NCI-H2196 (cell line): ENCODE data around the gene IL31.
A peak's percentile ranks its signal among the peaks of the same experiment; 100 is the strongest.
"Not testable (repeated sequence)": the region's sequence is repeated elsewhere in the genome, so short reads cannot be mapped to it uniquely, and the experiment has no call there.

Source experiments
- DNase-seq: peaks from one replicate; lab custom pipeline; 2025; ENCODE audit not compliant: unreplicated experiment; lab: John Stamatoyannopoulos, UW

The IL31 gene

DNA sequence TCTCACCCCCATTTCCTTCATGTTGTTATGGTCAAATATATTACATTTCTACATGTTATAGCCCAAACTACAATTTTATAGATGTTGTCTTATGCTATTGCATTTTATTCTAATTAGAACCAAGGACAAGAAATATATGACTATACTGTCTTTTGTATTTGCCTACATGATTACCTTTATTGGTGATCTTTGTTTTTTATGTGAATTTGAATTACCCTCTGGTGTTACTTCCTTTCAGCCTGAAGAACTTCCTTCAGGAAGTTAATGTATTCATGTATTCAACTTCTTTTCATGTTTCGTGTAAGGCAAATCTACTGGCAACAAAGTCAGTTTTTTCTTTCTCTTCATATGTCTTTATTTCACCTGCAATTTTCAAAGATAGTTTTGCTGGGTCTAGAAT, 20.8 kb upstream of the IL31 start:
- no peak for DNase-seq

DNA sequence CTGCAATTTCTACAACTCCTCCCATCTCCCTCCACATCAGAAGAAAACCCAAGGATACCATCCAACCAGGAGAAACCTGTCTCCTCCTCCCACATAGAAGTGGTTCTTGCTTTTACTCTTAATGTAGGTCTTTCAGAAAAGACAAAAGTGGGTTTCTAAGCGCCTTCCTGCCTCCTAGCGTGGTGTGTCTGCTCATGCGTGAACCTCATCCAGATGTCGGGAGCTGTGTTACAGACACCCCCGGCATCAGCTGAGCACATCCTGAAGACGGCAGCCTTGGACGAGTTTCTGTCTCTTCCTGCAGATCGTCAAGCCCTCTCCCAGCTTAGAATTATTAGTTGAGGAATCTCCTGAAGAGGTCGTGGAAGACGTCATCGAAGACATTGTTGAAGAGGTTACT, 18.4 kb upstream of the IL31 start:
- no peak for DNase-seq

DNA sequence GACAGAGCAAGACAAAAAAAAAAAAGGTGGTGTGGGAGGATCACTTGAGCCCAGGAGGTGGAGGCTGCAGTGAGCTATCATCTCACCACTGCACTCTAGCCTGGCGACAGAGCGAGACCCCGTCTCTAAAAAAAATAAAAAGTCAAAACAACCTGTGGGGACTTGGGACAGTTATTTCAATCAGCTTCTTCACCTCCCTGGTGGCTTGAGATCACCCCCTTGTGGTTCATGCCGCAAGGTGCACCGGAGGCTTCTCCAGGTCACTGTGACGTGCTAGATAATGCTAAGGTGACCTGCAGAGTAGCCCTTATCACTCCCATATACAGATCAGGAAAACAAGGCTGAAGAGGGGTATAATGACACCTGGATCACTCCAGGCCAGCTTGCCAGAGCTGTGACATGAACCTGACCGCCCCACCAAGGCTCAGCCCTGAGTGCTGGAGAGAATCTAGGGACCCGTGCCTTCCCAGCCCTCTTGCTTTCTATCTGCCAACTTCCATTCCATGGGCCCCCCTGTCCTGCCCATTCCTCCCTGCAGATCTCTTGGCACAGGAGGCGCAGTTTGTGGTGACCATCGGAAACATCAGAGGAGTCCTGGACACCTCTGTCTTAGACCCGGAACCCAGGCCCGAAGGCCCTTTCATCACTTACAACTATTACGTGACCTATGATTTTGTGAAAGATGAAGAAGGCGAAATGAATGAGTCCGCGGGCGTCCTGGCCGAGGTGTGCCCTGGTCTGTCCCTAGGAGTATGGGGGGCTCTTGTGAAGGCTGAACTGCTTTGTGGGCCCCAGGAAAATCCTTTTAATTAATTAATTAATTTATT, 17.0 kb upstream of the IL31 start:
- peak; percentile 68 for DNase-seq

DNA sequence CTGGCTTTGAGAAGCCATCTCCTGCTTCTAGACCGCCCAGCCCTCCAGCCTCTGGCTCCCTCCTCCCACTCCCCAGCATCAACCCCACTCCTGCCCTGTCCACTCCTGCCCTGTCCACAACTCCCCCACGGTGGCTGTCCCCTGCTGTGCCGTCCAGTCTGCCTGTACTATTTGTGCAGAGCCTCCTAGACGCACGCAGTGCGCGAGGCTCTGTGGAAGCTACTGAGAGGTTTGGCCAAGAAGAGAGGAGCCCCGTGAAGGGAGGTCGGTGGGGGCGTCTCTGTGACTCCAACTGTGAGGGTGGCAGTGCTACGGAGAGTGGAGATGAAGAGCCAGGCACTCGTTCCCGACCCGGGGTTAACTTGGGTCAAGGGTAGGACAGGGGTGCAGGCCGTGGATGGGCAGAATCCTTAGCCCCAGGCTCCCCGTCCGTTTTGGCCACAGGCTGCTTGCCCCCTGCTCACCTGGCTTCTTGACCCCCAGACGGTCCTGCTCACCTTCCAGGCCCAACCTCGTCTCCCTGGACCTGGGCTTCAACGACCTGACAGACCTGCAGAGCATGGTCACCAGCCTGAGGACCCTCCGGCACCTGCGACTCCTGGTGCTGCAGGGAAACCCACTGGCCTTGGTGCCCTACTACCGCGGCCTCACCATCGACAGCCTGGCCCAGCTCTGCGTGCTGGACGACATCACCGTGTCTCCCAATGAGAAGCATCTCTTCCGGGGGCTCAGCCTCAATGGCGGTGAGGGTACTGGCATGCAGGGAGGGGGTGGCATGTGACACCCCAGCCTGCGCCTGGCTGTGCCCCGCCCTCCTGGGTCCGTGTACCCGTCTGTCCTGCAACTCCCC, 15.8 kb upstream of the IL31 start:
- no peak for DNase-seq

DNA sequence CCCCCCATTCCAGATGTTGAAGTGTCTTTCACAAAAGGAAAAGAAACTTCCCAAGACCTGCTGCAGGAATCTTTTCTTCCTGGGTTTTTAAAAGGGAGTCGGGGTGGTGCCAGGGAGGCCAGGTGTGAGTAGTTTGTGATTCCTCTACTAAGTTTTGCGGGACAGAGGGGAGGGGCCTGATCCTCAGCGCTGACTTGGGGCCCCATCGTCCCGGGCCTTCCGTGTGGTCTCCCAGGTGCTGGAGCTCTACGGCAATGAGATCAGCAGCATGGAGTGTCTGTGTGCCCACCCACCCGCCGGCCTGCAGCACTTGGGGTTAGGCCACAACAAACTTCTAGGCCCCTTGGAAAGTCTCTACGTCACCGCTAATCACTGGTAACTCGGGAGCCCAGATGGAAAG, 13.4 kb upstream of the IL31 start:
- no peak for DNase-seq

DNA sequence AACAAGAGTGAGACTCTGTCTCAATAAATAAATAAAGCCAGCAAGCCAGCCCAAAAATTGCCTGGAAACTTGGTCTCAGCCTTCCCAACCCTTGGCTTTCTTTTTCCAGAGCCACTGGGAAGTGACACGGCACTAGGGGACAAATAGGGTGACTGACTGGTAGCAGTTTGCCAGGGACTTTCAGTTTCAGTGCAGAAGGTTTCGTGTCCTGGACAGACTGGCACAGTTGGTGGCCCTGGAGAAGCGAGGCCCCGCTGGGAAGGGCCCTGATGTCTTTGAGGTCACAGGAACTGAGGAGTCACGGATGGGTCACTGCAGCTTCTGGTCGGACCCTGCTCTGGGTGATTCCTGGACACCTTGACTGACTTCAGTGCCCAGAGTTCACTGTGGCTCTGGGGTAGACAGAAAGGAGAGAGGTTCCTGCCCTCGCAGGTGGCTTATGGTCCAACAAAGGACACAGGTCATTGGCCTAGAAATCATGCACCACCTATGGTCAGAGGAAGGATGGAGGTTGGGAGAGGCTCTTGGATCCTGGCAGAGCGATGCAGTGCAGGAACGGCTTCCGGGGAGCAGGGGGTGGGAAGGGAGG, 11.6 kb upstream of the IL31 start:
- DNase-seq: no peak

DNA sequence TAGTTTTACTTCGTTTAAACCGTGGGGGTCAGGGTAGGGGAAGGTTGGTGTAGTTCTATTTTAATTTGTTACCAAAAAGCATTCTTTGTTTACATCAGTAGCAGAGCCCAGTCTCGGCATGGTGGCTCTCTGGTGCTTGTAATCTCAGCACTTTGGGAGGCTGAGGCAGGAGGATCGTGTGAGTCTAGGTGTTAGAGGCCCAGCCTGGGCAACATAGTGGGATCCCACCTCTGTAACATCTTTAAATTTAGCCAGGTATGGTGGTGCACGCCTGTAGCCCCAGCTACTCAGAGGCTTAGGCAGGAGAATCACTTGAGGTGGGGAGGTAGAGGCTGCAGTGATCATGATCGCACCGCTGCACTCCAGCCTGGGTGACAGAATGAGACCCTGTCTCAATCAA, 11.1 kb upstream of the IL31 start:
- DNase-seq: no peak

DNA sequence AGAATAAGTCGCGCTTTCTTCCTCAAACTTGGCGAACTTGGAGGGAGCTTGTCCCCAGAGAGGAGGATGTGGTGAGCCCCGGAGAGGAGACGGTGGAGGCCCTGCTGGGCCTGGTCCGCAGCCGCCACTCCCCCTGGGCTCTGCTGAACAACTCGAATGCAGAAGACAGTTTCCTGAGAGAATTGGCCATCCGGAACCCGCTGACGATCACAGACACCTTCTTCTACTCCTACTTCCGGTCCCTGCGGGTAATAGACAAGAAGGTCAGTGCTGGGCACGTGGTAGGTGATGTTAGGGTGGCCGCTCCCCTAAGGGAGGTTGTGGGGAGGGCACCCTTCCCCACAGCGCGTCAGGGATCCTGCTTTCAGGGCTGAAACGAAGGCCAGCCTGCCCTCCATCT, 10.5 kb upstream of the IL31 start:
- DNase-seq: no peak

DNA sequence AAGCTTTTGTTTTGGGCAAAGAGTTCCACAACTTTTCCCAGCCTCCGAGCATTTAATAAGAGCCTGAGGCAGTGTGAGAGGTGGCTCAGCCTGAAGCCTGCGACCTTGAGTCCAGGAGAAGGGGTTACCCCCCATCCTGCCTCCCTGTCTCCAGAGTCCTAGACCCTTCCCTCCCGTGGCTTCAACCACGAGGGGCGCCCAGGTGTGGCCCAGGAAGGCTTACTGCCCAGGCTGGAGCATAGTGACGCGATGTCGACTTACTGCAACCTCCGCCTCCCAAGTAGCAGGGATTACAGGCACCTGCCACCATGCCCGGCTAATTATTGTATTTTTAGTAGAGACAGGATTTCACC, 9.5 kb upstream of the IL31 start:
- DNase-seq: no peak

DNA sequence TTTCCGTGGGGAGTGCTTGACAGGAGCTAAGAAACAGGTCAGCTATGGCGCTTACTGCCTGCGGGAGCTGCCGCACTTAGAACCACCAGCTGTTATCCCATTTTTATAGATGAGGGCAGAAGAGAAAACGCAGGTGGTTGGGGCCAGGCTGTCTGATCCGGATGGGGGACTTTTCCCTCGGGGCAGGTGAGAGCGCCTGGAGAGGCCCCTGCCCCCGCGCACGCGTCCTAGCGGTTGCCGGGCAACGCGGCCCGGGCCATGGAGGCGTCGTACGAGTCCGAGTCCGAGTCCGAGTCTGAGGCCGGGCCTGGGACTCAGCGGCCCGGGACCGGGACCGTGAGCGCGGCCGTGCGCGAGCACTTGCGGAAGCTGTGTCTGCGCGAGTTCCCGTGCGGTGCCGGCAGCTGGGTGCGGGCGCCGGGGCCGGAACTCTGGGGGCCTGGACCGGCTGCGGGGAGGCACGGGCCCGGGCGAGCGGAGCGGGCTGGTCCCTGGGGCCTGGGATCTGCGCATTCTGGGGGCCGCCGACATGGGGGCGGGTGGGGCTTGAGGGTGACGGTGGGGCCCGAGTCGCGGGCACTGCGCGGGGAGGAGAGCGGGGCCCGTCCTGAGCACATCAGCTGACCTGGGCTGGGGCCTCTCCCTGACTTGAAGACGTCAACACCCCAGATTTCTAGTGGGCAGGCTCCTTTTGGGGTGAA, 9.0 kb upstream of the IL31 start, which contains the start of gene LRRC43:
TSS of gene LRRC43 (plus strand) at position 237 of the 701 bp plus-strand sequence. CDS start at position 259, 22 bp downstream.
- DNase-seq: no peak

DNA sequence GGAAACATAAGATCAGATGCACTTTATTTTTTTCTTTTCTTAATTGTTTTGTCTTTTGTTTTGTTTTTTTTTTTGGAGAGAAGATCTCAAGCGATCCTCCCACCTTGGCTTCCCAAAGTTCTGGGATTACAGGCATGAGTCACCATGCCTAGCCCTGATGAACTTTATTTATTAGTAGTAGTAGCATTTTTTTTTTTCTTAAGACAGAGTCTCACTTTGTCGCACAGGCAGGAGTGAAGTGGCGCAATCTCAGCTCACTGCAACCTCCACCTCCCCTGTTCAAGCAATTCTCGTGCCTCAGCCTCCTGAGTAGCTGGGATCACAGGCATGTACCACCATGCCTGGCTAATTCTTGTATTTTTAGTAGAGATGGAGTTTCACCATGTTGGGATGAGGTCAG, 2.5 kb upstream of the IL31 start:
- DNase-seq: not testable (repeated sequence)

DNA sequence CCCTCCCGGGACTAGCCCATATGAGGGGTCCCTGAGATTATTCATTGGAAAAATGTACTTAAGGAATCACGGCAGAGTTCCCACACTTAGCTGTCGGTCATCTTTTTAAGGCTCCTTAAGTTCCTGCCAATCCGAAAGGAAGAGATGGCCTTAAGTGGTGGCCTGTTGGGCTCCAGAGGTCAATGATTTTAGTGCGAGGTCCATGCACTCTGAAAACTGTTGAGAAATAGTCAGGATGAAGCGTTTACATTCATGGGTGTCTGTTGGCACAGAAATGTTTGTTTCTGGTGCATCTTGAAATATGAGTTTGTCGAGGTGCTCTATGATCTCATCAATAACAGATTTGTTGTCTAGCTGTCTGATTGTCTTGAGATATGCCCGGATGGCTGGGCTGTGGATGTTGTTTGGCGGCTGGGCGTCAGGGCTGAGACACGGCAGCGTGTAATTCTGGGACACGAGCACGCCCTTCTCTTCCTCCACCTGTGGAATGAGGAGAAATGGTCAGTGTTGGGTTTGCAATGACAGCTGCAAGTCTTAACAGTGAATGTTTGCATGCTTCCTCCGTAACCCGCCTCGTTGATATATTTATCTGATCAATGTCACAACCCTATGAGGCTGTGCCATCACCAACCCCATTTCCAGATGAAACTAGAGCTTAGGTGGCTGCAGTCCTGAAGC, 1.6 kb downstream of the IL31 start:
- no peak for DNase-seq

DNA sequence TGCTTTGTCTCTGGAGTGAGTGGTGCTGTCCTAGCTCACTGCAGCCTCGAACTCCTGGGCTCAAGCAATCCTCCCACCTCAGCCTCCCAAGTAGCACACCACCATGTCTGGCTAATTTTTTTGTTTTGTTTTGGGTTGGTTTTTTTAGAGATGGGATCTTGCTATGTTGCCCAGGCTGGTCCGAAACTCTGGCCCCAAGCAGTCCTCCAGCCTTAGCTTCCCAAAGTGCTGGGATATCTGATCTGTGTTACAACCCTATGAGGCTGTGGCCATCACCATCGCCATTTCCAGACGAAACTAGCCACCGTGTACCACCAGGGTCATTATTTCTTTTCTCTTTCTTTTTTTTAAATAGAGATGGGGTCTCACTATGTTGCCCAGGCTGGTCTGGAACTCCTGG, 2.6 kb downstream of the IL31 start:
- DNase-seq: no peak

DNA sequence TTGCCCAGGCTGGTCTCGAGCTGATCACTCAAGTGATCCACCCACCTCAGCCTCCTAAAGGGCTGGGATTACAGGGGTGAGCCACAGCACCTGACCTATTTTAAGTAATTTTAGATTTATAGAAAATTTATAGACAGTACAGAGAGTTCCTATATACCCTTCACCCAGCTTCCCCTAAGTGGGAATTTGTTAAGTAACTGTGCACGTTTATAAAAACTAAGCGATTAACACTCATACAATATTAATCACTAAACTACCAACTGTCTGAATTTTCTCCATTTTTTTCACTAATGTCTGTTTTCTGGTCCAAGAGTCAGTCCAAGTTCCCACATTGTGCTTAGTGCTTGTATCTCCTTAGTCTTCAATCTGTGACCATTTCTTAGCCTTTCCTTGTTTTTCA, 5.5 kb downstream of the IL31 start:
- no peak for DNase-seq

DNA sequence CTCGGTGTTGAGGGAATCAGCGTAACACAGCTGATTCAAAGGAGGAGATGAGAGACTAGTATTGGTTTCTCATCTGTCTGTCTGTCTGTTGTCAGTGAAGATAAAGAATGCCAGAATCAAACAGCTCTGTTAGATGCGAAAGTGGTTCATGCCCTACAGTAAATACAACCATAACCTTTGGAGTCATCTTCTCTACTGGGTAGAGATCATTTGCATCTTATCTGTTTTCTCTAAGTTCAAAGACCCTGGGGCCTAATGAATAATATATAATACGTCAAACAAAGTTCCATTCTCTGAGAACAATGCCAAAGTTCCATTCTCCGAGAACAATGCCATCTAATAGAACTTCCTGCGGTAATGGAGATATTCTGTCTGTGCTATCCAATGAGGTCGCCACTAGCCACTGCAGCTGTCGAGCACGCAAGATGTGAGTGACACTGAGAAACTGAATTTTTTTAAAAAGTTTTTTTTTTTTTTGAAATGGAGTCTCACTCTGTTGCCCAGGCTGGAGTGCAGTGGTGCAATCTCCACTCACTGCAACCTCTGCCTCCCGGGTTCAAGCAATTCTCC, 6.6 kb downstream of the IL31 start:
- no peak for DNase-seq

DNA sequence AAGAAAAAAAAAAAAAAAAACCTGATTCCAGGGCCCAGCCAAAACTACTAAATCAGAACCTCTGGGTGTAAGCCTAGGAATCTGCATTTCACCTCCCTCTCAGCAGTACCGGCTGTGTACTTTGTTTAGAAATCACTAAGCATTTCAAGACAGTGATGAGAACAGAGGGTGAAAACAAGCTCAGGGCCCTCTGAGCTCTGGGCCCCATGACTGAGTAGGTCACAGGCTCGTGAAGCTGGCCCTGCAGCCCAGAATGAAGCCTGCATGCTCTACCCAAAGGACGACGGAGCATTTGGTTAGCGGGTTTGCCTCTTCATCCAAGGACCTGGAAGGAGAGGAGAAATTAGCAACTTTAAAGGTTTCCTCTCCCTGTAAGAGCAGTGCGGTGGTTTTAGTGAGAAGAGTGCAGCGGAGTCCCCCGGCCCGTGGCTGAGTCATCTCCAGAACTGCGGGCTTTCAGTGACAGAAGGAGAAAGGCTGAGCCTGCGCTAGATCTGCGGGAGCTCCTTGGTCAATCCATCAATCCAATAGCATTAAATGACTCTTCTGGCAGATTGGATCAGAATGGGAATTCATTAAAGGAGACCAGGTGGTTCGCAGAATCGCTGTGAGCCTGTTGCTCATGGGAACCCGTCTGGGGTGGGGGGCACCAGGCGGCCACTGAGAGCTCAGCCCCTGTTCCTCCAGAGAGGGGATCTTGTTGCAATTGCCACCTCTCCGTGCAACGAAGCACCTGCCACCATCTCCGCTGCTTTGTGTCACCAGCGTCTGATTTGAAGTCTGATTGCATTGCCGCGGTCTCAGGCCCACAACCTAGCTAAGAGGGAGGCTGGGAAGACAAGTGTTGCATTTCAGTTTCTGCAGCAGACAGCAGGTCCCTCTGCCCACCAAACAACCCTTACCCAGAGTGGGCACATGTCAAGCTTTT, 7.3 kb downstream of the IL31 start:
- DNase-seq: no peak

DNA sequence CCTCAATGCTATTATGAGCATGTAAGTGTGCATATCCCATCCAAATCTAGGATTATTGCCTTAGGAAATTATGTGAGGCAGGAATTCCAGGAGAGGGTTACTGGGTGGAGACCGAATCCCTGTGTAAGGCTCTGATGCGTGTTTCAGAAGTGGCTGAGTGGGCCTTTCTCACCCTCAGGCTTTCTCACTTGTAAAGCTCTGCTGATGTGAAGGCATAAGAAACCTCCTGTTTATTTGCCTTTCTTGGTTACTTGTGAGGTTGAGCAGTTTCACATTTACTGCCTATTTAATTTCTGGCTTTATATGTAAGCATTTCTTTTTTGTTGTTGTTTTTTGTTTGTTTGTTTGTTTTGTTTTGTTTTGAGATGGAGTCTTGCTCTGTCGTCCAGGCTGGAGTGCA, 11.0 kb downstream of the IL31 start:
- no peak for DNase-seq

DNA sequence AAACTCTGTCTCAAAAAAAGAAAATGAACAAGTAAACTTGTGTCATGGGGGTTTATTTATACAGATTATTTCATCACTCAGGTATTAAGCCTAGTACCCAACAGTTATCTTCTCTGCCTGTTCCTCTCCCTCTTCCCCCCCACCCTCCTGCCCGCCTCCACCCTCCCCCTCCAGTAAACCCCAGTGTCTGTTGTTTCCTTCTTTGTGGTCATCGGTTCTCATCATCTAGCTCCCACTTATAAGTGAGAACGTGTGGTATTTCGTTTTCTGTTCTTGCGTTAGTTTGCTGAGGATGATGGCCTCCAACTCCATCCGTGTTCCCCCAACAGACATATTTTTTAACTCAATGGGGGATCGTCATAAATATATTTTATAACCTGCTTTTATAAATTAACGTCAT, 12.3 kb downstream of the IL31 start:
- no peak for DNase-seq

DNA sequence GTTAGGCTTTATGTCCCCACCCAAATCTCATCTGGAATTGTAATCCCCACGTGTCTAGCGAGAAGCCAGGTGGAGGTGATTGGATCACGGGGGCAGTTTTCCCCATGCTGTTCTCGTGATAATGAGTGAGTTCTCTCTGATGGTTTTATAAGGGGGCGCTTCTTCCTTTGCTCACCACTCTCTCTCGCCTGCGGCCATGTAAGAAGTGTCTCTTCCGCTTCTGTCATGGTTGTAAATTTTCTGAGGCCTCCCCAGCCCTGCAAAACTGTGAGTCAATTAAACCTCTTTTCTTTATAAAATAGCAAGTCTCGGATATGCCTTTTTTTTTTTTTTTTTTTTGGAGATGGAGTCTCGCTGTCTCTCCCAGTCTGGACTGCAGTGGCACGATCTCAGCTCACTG, 13.3 kb downstream of the IL31 start:
- DNase-seq: no peak
